ENCODE measurements around the gene IPPK.
"Not testable (repeated sequence)": the region's sequence is repeated elsewhere in the genome, so short reads cannot be mapped to it uniquely, and the experiment has no call there.

The IPPK gene

DNA sequence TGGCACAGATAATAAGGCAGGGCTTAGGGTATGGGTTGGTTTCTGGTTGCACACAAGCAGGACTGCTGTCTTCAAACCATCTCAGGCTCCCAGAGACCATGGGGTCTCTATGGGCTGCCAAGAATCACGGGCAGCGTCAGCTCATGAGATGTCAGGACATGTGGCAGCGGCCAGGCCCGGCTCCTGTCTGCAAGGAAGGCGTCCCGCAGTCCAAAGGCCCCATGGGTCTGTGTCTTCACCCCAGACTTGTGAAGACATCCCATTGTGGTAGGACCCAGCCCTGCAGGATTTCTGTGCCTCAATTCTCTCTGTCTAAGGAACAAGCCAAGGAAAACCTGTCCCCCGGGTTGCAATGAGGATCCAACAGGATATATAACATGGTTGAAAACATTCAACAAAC is 32.6 kb downstream of the IPPK start:
- no peak for DNase-seq

DNA sequence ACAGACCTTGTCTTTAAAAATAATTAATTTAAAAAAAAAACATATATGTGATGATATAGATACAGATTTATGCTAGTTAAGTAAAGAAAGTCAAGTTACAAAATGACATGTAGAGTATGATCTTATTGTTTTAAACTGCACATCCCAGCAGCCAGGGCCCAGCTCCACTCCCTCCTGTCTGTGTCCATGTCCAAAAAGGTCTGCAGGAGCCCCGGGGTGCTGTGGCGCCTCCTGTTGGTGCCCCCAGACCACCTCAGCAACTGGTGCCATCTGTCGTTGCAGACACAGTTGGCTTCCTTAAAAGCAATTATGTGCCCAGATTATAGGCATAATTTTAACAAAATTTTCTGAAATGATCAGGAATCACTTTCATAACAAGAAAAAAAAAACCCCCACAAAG is 33.3 kb downstream of the IPPK start:
- DNase-seq = no peak

DNA sequence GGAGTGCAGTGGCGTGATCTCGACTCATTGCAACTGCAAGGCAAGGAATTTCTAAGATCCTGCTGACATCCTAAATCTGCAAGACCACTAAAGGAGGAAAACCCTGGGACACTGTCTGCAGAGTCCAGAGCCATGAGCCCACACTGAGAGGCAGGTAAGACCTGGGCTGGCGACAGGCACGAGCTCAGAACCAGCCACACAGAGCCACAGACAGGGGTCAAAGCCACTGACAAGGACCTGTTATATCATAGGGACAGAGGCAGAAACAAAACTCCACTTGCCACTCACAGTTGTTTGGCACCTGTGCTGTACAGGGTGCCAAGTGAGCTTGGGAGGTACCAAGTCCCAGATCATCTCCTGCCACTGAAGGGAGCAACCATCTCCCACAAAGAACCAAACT is 34.2 kb downstream of the IPPK start:
- no peak for DNase-seq

DNA sequence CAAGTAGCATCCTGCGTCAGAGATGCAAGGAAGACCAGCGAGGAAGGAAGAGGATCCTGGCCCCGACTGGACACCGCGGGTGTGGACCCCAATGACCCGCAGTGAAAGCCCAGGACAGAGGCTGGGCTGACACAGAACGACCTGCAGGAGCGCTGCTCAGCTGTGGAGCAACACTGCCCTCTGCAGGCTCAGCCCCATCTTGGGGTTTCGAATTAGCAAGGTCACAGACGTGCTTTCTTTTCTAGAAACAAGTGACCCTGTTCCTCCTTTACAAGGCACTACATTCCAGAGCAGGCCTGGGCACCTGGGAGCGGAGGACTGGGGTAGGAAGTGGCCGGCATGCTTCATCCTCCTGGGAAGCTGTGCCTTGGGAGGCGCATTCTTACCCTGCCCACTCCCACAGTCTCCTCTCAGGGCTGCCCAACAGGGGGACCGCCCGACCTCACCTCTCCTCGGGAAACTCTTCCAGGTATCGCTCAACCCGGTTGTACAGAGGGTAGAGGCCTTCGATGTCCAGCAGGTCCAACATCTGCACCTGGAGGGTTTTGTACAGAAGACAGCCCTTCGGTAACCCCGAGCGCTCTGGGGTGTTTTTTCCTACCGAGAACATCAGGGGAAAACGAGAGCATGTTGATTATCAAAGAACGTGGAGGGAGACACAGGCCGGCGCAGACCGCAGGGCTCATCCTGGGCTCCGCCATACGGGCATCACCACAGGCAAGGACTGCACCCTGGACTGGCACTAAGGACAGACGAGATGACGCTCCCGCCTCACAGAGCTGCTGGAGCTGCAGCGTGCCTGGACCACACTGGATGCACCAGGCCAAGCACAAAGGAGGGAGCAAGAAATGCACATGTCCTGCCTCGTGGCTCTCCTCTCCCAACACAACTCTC is 35.0 kb downstream of the IPPK start:
- DNase-seq = peak; percentile 29

DNA sequence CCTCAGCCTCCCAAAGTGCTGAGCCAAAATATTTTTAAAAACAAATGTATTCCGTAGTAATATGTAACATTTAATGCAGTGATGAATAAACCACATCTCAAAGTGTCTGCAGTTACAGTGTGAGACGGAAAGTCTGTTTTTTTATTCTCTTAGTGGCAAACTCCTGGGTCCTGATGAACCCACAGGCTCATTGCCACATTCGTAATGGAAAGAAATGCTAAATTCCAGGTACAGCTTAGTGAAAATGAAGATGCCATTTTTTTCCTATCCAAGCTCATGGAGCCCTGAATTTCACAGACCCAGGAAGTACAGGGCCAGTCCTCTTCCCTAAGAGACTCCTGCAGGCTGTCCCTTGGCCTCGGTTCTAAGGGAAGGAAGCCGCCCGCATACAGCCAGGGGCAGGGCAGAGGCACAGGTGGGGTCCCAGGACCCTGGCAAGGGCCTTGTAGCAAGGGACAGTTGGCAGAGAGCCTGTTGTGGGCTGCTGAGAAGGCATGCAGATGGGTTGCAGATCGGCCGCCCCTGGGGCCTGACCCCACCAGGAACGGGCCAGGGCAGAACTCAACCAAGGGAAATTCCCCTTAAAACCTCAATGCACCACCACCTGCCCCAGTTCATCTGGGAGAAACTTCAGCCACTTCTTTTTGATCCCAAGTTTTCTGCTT is 36.2 kb downstream of the IPPK start:
- no peak for DNase-seq

DNA sequence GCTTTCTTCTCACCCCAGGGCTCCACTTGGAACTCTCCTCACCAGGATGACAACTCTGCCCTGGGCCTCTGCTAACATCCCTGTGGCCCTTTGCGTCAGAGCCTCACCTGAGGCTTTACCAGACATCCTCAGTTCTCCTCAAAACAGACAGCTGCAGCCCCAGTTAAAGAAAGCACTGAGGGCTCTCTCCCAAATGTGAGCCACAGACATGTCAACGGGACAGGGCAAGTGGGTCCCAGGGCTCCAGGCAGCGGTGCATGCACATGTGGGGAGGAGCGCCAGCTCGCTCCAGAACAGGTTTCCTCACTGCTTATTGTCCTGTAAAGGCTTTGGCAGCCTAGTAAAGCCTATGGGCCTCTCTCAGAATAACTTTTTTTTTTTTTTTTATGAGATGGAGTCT is 37.3 kb downstream of the IPPK start:
- DNase-seq = no peak

DNA sequence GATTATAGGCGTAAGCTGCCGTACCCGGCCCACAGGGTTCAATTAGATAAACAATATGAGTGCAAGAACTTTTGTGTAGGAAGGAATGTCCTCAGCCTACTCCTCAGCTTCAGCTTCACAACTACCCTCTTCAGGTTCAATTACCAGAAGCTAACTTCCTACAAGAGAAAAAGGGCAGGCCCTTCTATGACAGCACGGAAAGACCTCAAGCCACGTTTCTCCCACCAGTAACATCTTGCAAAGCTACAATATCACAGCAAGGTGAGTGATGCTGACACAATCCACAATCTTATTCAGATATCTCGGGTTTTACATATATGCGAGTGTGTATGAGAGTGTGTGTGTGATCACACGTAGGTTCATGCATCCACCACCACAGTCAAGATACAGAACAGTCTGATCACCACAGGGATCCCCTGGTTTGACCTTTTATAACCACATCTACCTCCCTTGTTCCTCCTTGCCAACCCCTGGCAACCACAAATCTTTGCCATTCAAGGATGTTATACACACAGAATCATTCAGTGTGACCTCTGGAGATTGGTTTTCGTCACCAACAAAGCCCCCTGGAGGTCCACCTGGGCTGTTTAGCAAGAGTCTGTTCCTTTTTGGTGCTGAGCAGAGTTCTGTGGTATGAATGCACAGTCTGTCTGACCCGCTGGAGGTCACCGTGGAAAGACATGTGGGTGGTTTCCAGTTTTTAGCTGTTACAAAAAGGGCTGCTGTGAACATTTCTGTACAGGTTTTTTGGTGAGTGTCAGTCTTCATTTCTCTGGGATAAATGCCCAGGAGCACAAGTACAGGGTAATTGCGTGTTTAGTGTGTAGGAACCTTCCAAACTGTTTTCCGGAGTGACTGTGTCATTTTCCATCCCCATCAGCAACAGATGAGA is 38.2 kb downstream of the IPPK start:
- DNase-seq = no peak

DNA sequence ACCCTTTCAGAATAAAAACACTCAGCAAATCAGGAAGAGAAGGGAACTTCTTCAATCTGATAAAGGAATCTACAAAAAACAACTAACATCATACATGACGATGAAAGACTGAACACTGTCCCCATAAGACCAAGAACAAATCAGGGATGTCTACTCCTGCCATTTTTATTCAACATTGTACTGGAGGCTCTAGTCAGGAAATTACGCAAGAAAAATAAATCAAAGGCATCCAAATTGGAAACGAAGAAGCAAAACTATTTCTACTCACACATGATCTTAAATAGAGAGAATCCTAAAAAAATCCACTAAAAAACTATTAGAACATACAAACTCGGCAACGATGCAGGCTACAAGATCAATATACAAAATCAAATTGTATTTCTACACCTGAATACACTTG is 42.3 kb downstream of the IPPK start:
- no peak for DNase-seq

DNA sequence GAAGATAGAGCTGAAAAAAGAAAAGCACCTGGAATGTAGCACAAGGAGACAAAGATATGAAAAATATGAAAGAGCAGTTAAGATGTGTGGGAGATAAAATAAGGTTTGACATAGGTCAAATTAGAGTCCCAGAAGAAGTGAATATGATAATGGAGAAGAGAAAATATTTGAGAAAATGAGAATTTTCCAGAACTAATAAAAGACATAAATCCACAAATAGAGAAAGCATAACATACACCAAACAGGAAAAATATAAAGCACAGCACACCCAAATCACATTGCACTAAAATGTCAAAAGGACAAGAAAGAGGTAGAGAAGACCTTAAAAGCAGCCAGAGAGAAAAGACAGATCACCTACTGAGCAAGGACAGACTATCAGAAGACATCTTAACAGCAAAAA is 43.4 kb downstream of the IPPK start:
- no peak for DNase-seq

DNA sequence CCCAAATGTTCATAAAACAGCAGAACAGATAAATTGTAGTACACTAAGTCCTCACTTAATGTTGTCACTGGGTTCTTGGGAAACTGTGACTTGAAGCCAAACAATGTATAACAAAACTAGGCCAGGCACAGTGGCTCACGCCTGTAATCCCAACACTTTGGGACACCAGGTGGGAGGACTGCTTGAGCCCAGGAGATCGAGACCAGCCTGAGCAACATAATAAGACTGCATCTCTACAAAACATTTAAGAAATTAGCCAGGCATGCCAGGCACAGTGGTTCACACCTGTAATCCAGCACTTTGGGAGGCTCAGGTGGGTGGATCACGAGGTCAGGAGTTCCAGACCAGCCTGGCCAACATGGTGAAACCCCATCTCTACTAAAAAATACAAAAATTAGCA is 46.0 kb downstream of the IPPK start:
- not testable (repeated sequence) for DNase-seq

DNA sequence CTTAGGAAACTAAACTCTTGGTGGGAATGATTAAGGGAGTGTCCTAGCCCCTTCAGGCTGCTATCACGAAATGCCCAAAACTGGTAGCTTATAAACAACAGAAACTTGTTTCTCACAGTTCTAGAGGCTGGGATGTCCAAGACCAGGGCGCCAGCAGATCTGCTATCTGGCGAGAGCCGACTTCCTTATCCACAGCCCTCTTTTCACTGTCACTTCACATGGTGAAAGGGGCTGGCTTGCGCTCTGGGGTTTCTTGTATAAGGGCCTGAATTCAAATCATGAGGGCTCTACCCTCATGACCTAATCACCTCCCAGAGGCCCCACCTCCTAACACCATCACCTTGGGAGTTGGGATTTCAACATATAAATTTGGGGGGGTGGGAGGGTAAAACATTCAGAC is 49.1 kb downstream of the IPPK start:
- DNase-seq = no peak

DNA sequence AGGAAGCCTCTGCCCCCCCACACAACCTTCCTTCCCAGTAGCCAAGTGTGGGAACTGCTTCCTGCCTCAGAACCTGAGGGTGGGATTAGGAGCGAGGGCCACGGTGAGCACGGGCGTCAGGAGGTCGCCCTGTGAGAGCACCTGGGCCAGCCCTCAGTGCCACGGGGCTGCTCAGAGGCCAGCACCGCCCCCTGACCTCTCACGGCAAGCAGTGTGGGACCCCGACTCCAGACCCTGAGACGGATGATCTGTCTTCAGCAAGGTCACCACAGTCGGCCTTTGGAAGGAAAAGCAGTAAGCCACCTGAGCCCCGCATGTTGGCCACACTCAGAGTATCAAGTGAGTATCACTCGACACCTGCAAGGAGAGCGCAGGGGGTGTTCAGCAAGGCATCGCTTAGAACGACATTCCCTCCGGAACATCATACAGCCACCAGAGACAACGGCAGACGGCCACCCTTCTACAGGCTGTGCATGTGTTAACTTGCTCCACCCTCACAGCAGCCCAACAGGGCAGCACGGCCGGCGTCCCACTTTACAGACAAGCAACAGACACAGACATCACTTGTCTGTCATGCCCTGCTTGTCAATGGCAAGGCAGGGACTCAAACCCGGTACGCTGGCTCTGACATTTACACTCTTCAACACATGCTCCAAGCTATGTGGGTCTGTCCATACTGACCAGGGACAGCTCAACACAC is 50.2 kb downstream of the IPPK start:
- no peak for DNase-seq

DNA sequence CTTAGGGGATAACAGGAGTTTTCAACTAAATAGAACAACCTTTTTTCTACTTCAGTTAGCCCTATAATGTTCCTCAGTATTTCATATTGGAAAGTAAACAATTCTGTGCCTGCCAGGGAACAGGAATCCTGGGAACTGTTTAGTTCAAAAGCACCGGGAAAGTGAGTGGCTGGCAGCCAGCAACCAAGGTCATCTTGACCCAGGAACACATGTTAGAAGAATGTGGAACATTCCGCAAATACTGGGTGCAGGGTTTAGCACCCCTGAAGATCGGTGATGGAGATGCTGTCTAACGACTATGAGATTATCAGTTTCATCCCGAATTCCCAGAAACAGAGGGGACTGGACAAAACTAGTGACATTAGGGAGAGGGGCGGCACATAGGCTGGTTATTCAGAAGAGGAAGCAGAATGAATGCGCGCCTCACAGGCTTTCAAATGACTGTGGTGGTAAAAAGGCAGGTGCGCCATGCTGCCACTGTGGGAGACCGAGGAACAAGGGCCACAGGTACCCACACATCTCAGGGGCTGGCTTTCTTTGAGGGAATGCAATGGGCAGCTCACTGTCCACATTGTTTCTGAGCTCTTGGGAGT is 51.2 kb downstream of the IPPK start:
- no peak for DNase-seq

DNA sequence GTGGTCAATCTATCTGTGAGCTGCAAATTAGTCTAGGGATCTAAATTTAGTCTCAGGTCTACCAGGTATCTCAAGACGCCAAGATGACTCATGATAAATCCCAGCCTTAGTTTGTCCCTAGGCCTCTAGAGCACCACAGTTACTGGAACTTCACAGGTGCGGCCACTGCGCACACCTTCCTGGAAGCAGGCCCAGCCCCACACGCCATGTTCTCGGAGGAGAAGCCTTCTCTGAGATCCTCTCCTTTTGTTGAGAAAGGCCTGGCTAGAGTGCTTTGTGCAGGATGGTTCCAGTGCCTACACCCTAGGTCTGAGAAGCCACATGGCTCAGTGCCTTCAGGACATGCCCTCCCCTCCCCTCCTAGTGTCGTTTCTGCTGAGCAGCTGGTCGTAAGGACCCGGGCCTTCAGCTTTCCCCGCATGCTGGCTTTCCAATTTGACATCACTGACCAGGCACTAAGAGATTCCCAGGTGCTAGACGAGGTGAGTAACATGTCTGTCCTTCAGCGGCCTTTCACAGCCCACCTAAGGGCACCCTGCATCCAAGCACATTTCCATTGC is 51.9 kb downstream of the IPPK start:
- DNase-seq = no peak

DNA sequence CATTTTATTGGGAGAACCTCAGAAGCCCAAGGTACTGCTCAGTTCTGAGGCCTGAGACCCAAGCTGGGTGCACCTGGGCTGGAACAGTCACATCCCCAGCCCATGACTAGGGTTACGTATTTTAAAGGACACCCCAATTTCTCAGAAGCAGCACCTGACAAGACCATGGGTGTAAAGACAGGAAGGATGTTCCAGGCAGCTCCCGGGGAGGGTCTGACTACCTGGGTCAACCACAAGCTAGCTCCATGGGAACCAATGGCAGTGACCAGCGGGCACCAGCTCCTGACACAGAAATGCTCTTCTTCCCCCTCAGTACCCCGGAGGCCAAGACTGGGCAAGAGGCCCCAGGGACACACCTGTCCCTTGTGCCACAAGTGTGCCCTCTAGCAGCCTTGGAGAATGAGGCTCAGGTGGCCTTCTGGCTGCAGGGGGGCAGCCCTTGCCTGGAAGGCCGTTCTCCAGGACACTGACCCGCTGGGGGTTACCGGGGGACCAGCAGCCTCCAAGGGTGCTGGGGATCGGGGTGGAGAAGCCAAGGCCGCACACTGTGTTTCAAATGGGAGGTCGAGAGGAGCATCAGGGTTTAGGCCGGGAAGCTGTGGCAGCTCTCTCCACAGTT is 52.6 kb downstream of the IPPK start:
- DNase-seq = no peak

DNA sequence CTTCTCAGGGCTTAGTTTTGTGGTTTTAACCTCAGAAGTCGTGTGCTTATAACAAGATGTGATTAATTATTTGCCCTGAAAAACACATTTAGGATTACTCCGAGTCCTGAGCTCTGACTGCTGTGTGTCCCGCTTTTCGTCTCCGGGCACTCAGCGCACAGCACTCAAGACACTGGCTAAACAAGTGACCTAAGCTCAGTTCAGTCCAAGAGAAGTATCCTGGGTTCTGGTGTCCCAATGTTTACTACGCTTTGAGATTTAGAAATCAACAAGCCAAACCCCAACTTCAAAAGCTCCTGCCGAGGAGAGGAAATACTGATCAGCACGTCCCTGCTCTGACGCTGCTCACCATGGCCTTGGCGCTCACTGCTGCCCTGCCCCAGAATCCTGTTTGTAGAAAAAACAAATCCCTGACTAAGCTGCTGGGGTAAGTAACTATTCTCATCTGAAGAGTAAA is 53.2 kb downstream of the IPPK start:
- no peak for DNase-seq

DNA sequence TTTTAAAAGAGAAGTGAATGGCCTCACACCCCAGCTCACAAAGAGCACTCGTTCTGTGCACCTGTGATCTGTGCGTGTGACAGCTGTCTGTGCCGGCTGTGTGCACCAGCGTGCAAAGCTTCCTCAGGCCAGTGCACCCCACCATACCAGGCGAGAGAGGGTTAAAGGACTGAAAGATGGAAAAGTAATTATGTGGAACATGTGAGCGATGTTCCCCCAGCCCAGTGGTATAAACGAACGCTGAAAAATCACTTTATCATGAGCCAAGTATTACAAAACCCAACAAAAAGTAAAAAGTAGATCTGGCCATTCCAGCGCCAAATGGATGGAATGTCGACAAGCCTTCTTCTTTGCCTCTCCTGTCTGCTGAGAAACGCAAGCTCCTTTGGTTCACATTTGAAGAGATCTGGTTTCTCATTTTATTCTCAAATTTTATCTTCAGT is 53.7 kb downstream of the IPPK start:
- DNase-seq = no peak

DNA sequence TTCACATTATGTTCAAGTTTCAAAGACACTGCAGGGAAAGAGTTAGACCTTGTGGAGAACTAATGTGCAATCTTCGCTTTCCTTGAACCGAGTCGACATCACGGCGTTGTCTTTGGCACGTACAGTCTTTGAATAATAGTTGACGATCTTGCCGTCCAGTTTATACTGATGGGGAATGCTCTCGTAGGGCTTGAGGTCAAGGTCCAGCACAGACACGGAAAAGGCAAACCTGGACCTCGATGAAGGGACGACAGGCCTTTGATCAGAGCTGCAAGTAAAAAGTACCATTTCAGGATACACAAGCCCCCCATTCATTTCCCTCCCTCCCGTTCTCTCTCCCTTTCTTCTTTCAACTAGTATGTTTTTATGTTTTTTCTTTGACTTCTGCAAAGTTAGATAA is 54.1 kb downstream of the IPPK start:
- DNase-seq = no peak

DNA sequence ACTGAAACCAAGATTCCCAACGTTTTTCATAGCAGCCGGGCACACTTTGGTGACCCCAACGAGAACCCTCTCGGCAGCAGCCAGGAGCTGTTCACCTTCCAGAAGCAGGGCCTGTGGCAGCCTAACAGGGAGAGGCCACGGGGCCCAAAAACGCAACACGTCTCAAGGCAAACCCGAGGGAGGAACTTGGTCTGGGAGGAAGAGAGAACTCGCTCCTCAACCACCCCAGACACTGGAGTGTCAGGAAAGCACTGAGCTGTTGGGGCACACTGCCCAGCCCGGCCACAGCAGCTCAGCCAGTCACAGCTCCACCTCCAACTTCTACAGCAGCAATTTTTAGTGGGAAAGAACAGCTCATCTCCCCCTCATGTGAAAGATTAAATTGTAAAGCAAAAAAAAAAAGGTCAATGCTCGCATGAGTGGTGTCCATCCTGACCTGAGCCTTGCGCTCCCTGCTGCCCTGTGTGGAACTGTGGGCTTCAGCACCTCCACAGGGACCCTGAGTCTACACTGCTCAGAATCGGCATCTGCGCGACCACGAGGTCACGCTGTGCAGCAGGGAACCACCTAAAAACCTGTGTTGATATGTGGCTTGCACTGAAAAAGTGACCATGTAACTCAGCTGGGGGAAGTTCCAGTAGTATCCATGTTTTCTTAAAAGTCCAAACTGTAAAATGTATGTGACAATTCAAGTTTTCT is 55.0 kb downstream of the IPPK start:
- no peak for DNase-seq

DNA sequence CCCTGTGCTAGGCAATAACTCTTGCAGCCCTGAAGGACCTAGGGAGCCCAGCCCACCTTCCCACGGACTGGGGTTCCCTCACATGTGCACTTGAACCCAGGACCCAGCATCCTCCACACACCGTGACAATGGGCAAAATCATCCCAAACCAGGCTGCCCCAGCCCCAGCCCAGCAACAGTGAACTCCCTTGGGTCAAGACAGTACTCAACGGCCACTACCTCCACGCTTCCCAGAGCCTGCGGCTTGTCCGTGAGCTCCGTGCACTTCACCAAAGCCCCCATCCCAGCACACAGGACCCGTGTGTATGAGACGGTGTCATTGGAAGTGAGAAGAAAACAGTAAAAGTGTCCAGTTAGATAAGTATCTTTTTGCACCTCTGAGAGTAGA is 55.8 kb downstream of the IPPK start:
- DNase-seq = no peak

Data from NCI-H2029 treated with DMSO at 0.1 percent for 48 hours (cell line).